ENCODE results near the gene ANKRD33B. TPM values are rescaled to one million over a fixed set of nuclear protein-coding genes. Genes with fewer than 3 reads are reported as not detected.

ANKRD33B gene
- total RNA-seq, 1 donor from 2014 or later, result 6.1 TPM

DNA sequence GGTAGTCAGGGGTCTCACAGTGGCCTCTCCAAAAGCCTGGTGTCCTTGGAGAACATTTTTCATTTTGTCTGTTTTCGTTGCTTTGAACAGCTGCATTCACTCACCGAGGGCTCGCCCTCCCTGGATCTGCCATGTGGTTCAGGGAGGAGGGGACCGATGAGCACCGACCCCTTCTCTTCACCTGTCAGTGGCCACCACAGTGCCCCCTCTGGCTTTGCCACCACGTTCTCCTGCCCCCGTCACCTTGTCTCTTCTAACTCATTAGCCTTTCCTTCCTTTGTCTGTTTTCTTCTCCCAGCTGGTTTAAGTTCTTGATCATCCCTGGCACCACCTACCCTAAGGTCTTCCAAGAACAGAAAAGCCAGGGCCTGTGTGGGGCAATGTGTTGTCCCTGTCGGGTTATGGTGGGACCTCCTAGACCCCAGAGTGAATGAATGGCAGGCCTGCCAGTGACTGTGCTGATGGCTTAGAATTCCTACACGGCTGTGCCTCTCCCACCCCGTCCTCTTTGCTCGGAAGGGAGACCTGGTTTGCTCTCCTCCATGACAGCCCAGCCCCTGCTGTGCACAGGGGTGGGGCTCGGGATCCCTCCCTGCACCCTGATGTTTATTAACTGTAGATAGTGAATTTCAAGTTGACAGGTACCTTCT is 90.0 kb downstream of the ANKRD33B start:
- Histone ChIP-seq H3K36me3 (no peaks in the 10 kb centered on the region), H3K4me3 (no peak overlapping the region), H3K4me1 (no peaks in the 10 kb centered on the region), H3K9me3 (no peaks in the 10 kb centered on the region), H3K27me3 (no peaks in the 10 kb centered on the region), H3K27ac (no peak overlapping the region)
- DNase-seq (no peak), ATAC-seq (no peak)
- intact Hi-C loops (cut with DNase I), result no loop called here
- TF ChIP-seq, protein P1, sequence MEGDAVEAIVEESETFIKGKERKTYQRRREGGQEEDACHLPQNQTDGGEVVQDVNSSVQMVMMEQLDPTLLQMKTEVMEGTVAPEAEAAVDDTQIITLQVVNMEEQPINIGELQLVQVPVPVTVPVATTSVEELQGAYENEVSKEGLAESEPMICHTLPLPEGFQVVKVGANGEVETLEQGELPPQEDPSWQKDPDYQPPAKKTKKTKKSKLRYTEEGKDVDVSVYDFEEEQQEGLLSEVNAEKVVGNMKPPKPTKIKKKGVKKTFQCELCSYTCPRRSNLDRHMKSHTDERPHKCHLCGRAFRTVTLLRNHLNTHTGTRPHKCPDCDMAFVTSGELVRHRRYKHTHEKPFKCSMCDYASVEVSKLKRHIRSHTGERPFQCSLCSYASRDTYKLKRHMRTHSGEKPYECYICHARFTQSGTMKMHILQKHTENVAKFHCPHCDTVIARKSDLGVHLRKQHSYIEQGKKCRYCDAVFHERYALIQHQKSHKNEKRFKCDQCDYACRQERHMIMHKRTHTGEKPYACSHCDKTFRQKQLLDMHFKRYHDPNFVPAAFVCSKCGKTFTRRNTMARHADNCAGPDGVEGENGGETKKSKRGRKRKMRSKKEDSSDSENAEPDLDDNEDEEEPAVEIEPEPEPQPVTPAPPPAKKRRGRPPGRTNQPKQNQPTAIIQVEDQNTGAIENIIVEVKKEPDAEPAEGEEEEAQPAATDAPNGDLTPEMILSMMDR (IDR thresholded peaks at IDR 0.05), result no peak

DNA sequence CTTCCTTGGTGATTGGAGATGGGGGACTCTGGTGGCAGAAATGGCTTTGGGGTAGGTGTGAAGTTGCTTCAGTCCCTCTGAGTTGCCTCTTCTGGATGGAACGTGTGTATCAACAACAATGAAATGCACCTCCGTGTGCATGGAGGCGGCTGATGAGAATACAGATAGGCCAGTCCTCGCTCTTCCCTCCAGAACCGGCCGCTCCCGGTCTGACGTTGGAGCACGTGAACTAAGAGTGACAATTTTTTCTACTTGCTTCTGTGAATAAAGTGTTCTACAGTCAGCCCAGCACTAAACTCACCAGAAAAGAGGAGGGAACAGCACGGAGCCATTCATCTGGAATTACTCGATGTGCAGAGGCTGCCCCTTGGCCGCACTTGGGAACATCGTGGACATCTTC is 90.7 kb downstream of the ANKRD33B start:
- no peak overlapping the region for H3K27ac ChIP-seq
- no peaks in the 10 kb centered on the region for H3K27me3 ChIP-seq
- no peaks in the 10 kb centered on the region for H3K36me3 ChIP-seq
- intact Hi-C loops (cut with DNase I), result no loop called here
- no peaks in the 10 kb centered on the region for H3K9me3 ChIP-seq
- no peaks in the 10 kb centered on the region for H3K4me1 ChIP-seq
- DNase-seq (no peak), ATAC-seq (no peak)
- TF ChIP-seq, protein P1 (IDR thresholded peaks at IDR 0.05), result no peak
- H3K4me3 ChIP-seq, result no peak overlapping the region

DNA sequence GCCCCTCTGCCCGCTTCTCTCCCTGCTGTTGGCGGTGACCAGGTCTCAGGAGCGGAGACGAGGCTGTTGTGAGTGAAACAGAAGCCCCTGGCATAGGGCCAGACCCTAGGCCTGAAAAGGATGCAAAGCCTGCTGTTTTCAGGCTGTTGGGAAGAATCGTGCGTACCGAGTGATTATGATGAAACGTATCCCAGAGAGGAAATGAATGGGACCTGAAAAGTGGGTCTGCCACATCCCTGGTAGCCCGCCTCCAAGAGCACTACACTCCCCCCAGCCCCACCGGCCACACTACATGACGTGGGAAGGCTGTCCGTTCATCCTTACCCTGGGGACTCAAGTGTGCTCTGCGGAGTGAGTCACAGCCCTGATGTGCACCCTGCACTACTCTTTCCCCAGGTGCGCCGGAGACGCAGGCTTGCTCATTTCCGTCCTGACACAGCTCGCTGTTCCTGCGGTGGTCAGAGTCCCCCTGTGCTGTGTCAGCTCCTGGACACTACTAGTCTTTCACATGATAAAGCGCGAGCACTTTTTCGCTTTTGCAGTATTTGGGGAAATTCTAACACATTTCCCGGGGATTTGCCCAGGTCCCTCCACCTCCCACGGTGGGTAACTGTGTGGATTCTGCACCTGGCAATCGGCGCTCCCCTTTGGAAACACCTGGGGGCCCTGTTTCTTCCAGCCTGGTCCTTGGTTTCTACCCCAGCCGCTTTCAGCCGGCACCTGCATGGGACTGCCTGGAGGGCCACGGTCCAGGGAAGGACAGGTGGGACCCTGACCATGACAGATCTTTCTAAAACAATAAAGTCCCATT is 91.5 kb downstream of the ANKRD33B start:
- intact Hi-C loops (cut with DNase I), result no loop called here
- Histone ChIP-seq H3K27ac (no peak overlapping the region), H3K4me3 (no peak overlapping the region), H3K27me3 (no peaks in the 10 kb centered on the region), H3K4me1 (no peaks in the 10 kb centered on the region), H3K9me3 (no peaks in the 10 kb centered on the region), H3K36me3 (no peaks in the 10 kb centered on the region)
- TF ChIP-seq, protein P1 (IDR thresholded peaks at IDR 0.05), result no peak
- no peak for ATAC-seq
- DNase-seq, result no peak

DNA sequence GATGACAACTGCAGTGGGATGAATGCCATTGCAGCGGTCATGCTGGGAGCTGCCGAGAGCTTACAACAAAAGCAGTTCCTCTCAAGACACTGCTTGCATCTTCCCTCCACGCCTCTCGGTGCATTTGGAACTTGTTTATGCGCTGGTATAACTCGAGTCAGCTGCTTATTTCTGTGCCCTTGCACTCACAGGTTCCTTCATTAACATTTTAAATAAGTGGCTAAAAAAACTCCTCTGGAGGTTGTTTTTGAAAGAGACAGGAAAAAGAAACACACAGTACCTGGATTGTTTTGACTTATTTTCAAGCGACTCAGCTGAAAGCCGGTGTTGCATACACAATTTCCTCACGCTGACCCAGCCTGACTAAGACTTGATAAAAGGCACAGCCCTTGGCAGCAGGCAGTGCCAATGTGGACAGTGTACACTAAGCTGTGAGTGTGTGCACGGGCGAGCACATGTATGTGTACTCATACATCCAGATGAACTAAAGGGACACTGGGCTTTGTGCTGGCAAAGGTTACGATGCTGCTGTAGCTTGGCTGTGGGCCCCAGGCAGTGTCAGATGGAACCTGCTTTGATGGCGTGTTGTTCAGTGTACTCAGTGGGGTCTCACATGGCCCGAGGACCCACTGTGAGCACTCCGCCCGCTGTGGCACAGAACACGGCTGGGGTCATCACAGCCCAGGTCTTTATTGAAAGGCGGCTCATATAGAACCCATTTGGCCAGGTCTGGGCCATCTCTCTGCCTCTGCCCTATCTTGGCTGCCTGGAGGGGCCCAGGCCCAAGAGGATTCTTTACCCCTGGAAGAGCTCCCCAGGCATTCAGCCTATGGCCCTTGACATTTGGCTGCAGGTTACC is 92.3 kb downstream of the ANKRD33B start:
- no peaks in the 10 kb centered on the region for H3K27me3 ChIP-seq
- H3K4me3 ChIP-seq, result no peak overlapping the region
- H3K27ac ChIP-seq, result no peak overlapping the region
- no peak for ATAC-seq
- DNase-seq, result no peak
- TF ChIP-seq, protein P1 (IDR thresholded peaks at IDR 0.05), result no peak
- no peaks in the 10 kb centered on the region for H3K36me3 ChIP-seq
- no peaks in the 10 kb centered on the region for H3K4me1 ChIP-seq
- H3K9me3 ChIP-seq, result no peaks in the 10 kb centered on the region
- intact Hi-C loops (cut with DNase I), result no loop called here

DNA sequence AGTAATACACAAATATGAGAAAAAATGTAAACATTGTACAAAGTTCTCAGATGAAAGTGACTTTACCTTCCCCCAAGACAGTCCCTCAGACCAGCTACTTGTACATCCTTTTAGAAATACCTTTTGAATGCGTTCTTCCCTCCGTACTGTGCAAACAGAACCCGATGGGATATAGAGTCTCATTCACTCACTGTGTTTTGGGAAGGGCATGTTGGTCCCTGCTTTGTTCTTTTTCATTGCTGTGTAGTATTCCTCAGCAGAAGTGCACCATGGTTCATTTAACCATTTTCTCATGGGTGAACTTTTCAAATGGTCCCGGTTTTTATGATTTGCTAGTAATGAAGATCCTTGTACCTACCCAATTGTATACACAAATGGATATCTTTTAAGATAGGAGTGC is 94.4 kb downstream of the ANKRD33B start:
- intact Hi-C loops (cut with DNase I), result no loop called here
- H3K27ac ChIP-seq, result no peak overlapping the region
- DNase-seq, result no peak
- ATAC-seq, result no peak
- TF ChIP-seq, protein P1 (IDR thresholded peaks at IDR 0.05), result no peak
- H3K36me3 ChIP-seq, result no peaks in the 10 kb centered on the region
- no peak overlapping the region for H3K4me3 ChIP-seq
- H3K27me3 ChIP-seq, result no peaks in the 10 kb centered on the region
- H3K9me3 ChIP-seq, result no peaks in the 10 kb centered on the region
- H3K4me1 ChIP-seq, result no peaks in the 10 kb centered on the region
